ENCODE results near the gene ABCB11. TPM values are rescaled to one million over a fixed set of nuclear protein-coding genes. Genes with fewer than 3 reads are reported as not detected.

The ABCB11 gene
- total and polyA plus RNA-seq, 2 donors (not counting 1 experiment from before 2014, with no cell fraction given): not detected

DNA sequence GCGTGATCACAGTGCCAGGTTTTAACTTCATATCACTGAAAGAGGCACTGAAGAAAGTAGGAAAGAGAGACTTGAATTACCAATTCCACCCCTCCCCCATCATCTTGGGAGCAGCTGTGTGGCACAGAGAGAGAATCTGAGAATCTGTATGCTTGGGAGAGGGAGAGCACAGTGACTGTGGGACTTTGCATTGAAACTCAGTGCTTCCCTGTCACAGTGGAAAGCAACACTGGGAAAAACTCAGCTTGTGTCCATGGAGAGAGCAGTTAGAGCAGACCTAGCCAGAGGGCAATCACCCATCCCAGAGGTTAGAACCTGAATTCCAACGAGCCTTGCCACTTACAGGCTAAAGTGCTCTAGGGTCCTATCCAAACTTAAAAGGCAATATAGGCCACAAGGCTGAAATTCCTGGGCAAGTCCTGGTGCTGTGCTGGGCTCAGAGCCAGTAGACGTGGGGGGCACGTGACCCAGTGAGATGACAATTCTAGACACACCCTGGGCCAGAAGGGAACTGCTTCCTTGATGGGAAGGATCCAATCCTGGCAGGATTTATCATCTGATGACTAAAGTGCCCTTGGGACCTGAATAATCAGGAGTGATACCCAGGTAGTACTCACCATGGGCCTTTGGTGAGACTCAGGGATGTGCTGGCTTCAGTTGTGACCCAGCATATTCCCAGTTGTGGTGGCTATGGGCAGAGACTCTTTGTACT lies 15.5 kb upstream of the ABCB11 start:
- DNase-seq (no peak), ATAC-seq (ENCODE audit: low read depth) (no peak)
- H3K4me1 Mint-ChIP-seq: no peaks in the 10 kb centered on the region
- no peaks in the 10 kb centered on the region for H3K4me1 ChIP-seq (ENCODE audit: control insufficient read depth in 2 of 2, insufficient read depth in 2 of 2, low read length in 2 of 2)
- no peak overlapping the region for H3K4me2 ChIP-seq (replicated peaks; ENCODE audit: low read depth, low read length, poor library complexity, severe bottlenecking)
- 92% methylated on average over 3 of the region's 4 CpGs for WGBS (ENCODE audit: insufficient coverage)
- intact Hi-C loops (cut with micrococcal nuclease): no loop called here
- no peaks in the 10 kb centered on the region for H3K79me2 ChIP-seq (ENCODE audit: control insufficient read depth, insufficient read depth, low read length)
- no peak overlapping the region for H2AFZ ChIP-seq (ENCODE audit: insufficient read depth, low read depth, low read length, poor library complexity, severe bottlenecking)
- no peaks in the 10 kb centered on the region for H4K20me1 ChIP-seq (ENCODE audit: control insufficient read depth, insufficient read depth, low read length, poor library complexity, severe bottlenecking)
- no peak overlapping the region for H3K27ac ChIP-seq (ENCODE audit: low read length in 2 of 2)
- H3K36me3 ChIP-seq (replicated peaks in 1 of 2; ENCODE audit: control extremely low read depth in 1 of 2, control insufficient read depth in 1 of 2, extremely low read depth in 1 of 2, insufficient read depth in 2 of 2, low read length in 1 of 2): no peaks in the 10 kb centered on the region
- no peak overlapping the region for H3K27ac Mint-ChIP-seq
- H3K9ac ChIP-seq (ENCODE audit: low read length): no peak overlapping the region
- H3K9me3 Mint-ChIP-seq (ENCODE audit: insufficient read depth): peaks cover 14% of the 10 kb centered on the region
- ChIA-PET POLR2A (no interaction called here), CTCF (no interaction called here)
- TF ChIP-seq EZH2 (IDR thresholded peaks at IDR 0.05; ENCODE audit: borderline replicate concordance, insufficient read depth, low read depth, low read length, poor library complexity, severe bottlenecking): no peak
- TF ChIP-seq, protein P1, sequence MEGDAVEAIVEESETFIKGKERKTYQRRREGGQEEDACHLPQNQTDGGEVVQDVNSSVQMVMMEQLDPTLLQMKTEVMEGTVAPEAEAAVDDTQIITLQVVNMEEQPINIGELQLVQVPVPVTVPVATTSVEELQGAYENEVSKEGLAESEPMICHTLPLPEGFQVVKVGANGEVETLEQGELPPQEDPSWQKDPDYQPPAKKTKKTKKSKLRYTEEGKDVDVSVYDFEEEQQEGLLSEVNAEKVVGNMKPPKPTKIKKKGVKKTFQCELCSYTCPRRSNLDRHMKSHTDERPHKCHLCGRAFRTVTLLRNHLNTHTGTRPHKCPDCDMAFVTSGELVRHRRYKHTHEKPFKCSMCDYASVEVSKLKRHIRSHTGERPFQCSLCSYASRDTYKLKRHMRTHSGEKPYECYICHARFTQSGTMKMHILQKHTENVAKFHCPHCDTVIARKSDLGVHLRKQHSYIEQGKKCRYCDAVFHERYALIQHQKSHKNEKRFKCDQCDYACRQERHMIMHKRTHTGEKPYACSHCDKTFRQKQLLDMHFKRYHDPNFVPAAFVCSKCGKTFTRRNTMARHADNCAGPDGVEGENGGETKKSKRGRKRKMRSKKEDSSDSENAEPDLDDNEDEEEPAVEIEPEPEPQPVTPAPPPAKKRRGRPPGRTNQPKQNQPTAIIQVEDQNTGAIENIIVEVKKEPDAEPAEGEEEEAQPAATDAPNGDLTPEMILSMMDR (IDR thresholded peaks at IDR 0.05): no peak
- no peaks in the 10 kb centered on the region for H3K27me3 Mint-ChIP-seq
- H3K27me3 ChIP-seq (replicated peaks in 1 of 4; ENCODE audit: control extremely low read depth in 1 of 4, control insufficient read depth in 3 of 4, insufficient read depth in 4 of 4, low read length in 3 of 4): no peaks in the 10 kb centered on the region
- H3K4me3 Mint-ChIP-seq: no peak overlapping the region
- peaks cover 0 to 8% (median 5%) of the 10 kb centered on the region in 3 donors for H3K9me3 ChIP-seq (ENCODE audit: control extremely low read depth in 1 of 3, control insufficient read depth in 2 of 3, insufficient read depth in 1 of 3, low read length in 2 of 3)
- H3K4me3 ChIP-seq (ENCODE audit: control extremely low read depth in 1 of 5, extremely low read depth in 1 of 5, insufficient read depth in 1 of 5, low read depth in 2 of 5, low read length in 4 of 5): no peak overlapping the region

DNA sequence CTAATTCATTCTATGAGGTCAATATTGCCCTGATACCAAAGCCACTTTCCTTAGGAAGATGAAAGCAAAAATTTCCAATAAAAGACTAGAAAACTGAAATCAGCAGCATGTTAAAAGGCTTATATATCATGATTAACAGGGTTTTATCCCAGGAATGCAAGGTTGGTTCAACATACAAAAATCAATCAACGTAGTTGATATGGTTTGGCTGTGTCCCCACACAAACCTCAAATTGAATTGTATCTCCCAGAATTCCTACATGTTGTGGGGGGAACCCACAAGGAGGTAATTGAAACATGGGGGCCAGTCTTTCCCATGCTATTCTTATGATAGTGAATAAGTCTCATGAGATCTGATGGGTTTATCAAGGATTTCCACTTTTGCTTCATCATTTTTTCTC lies 11.7 kb upstream of the ABCB11 start:
- Histone ChIP-seq H3K36me3 (replicated peaks in 1 of 2; ENCODE audit: control extremely low read depth in 1 of 2, control insufficient read depth in 1 of 2, extremely low read depth in 1 of 2, insufficient read depth in 2 of 2, low read length in 1 of 2) (no peaks in the 10 kb centered on the region), H3K4me3 (ENCODE audit: control extremely low read depth in 1 of 5, extremely low read depth in 1 of 5, insufficient read depth in 1 of 5, low read depth in 2 of 5, low read length in 4 of 5) (no peak overlapping the region), H4K20me1 (ENCODE audit: control insufficient read depth, insufficient read depth, low read length, poor library complexity, severe bottlenecking) (no peaks in the 10 kb centered on the region), H3K4me2 (replicated peaks; ENCODE audit: low read depth, low read length, poor library complexity, severe bottlenecking) (no peak overlapping the region), H2AFZ (ENCODE audit: insufficient read depth, low read depth, low read length, poor library complexity, severe bottlenecking) (no peak overlapping the region), H3K9ac (ENCODE audit: low read length) (no peak overlapping the region), H3K9me3 (ENCODE audit: control extremely low read depth in 1 of 3, control insufficient read depth in 2 of 3, insufficient read depth in 1 of 3, low read length in 2 of 3) (peaks cover 0 to 8% (median 5%) of the 10 kb centered on the region in 3 donors), H3K27me3 (replicated peaks in 1 of 4; ENCODE audit: control extremely low read depth in 1 of 4, control insufficient read depth in 3 of 4, insufficient read depth in 4 of 4, low read length in 3 of 4) (no peaks in the 10 kb centered on the region), H3K4me1 (ENCODE audit: control insufficient read depth in 2 of 2, insufficient read depth in 2 of 2, low read length in 2 of 2) (peaks cover 3 to 9% of the 10 kb centered on the region in 2 donors), H3K79me2 (ENCODE audit: control insufficient read depth, insufficient read depth, low read length) (no peaks in the 10 kb centered on the region), H3K27ac (ENCODE audit: low read length in 2 of 2) (no peak overlapping the region)
- no peaks in the 10 kb centered on the region for H3K27me3 Mint-ChIP-seq
- ChIA-PET CTCF (no interaction called here), POLR2A (no interaction called here)
- peaks cover 14% of the 10 kb centered on the region for H3K9me3 Mint-ChIP-seq (ENCODE audit: insufficient read depth)
- no peak for TF ChIP-seq EZH2 (IDR thresholded peaks at IDR 0.05; ENCODE audit: borderline replicate concordance, insufficient read depth, low read depth, low read length, poor library complexity, severe bottlenecking)
- TF ChIP-seq, protein P1 (IDR thresholded peaks at IDR 0.05): no peak
- no CpG with 5 or more reads among the region's 1 CpG for WGBS (ENCODE audit: insufficient coverage)
- H3K4me1 Mint-ChIP-seq: peaks cover 18% of the 10 kb centered on the region
- ATAC-seq (ENCODE audit: low read depth) (no peak), DNase-seq (no peak)
- H3K27ac Mint-ChIP-seq: no peak overlapping the region
- no peak overlapping the region for H3K4me3 Mint-ChIP-seq
- intact Hi-C loops (cut with micrococcal nuclease): no loop called here
